HCT116 (cell line): ENCODE results near the gene MRRF. TPM values are rescaled to one million over a fixed set of nuclear protein-coding genes. Genes with fewer than 3 reads are reported as not detected.

Source experiments
- ATAC-seq: fragments of 200-7000 bp; cut with Tn5 transposase; 2 replicates; pipeline ENCODE4 v1.9.1; 2020; ENCODE audit warnings: mild to moderate bottlenecking, moderate library complexity
- BruUV-seq: library from RNA; stranded (reverse); fragments of 400-500 nt; replicated peaks from 2 replicates; lab custom pipeline; 2021; lab: Mats Ljungman, UMichigan
- CTCF ChIA-PET: fragments of 300-600 bp; sonication (Branson Sonifier 250); formaldehyde crosslinking; loops from one replicate; lab custom pipeline; 2021; ENCODE audit warnings: antibody characterized with exemption; lab: Charles Lee
- POLR2A ChIA-PET: fragments of 300-600, 350-600 bp; sonication (Branson Sonifier 250); formaldehyde crosslinking; loops from one replicate; lab custom pipeline; 2021; ENCODE audit warnings: antibody characterized with exemption; lab: Charles Lee
- RAD21 ChIA-PET, 2 experiments: fragments of 300-600 bp; sonication (Branson Sonifier 250); formaldehyde crosslinking; loops; one replicate each; lab custom pipeline; 2023; ENCODE audit warnings: low total read pairs in 2 of 2; ENCODE audit not compliant: uncharacterized antibody in 2 of 2, unreplicated experiment in 2 of 2, low non-redundant PET in 1 of 2; lab: Charles Lee
- DNase-seq: peaks from one replicate; pipeline ENCODE4 v3.0.0-alpha.2; 2010; ENCODE audit warnings: low read depth, low spot score
- H2AFZ ChIP-seq: fragments of 200-600 bp; shearing (Covaris generic), sonication (generic); 2 replicates; pipeline ENCODE4 v1.6.1; 2017; ENCODE audit warnings: low read depth, mixed run types, mixed read lengths, antibody characterized with exemption, low read length; ENCODE audit not compliant: poor library complexity, severe bottlenecking
- H3K27ac ChIP-seq: 2 replicates; pipeline ENCODE4 v1.5.1; 2012; ENCODE audit warnings: low read depth, low read length
- H3K27me3 ChIP-seq: fragments of 200-600 bp; sonication (generic); 2 replicates; pipeline ENCODE4 v1.6.1; 2016; ENCODE audit warnings: mixed run types, low read length, mixed read lengths; ENCODE audit not compliant: insufficient read depth
- H3K36me3 ChIP-seq, 2 experiments: fragments of 200-500 bp in 1 of 2; fragments of 200-600 bp in 1 of 2; sonication (Bioruptor generic) in 1 of 2; sonication (generic) in 1 of 2; 2 replicates each; pipeline versions ENCODE4 v1.5.1 to v1.6.1; 2014 to 2016; ENCODE audit warnings: low read length in 2 of 2, inconsistent platforms in 1 of 2, mixed read lengths in 1 of 2, mixed run types in 1 of 2; ENCODE audit not compliant: insufficient read depth in 2 of 2, control insufficient read depth in 1 of 2
- H3K4me1 ChIP-seq, 2 experiments: fragments of 200-600 bp in 1 of 2; sonication (generic) in 1 of 2; 2 replicates each; pipeline versions ENCODE4 v1.5.1 to v1.6.1; 2012 to 2017; ENCODE audit warnings: low read length in 2 of 2, inconsistent platforms in 1 of 2, mild to moderate bottlenecking in 1 of 2, mixed read lengths in 1 of 2, mixed run types in 1 of 2, moderate library complexity in 1 of 2; ENCODE audit not compliant: insufficient read depth in 2 of 2, control insufficient read depth in 1 of 2
- H3K4me2 ChIP-seq: fragments of 200-600 bp; sonication (generic); 2 replicates; pipeline ENCODE4 v1.6.1; 2017; ENCODE audit warnings: mixed run types, low read length, mixed read lengths
- H3K4me3 ChIP-seq, 2 experiments: fragments of 200-600 bp in 1 of 2; sonication (generic) in 1 of 2; replicated peaks in 1 of 2; 2 replicates each; pipeline ENCODE4 v1.5.1; 2011 to 2016; ENCODE audit warnings: low read length in 2 of 2, control low read depth in 1 of 2, low read depth in 1 of 2, mild to moderate bottlenecking in 1 of 2, mixed read lengths in 1 of 2, mixed run types in 1 of 2
- H3K79me2 ChIP-seq: fragments of 200-600 bp; sonication (generic); 2 replicates; pipeline ENCODE4 v1.6.1; 2017; ENCODE audit warnings: mild to moderate bottlenecking, mixed run types, low read length, moderate library complexity, mixed read lengths; ENCODE audit not compliant: insufficient read depth
- H3K9ac ChIP-seq: fragments of 200-600 bp; sonication (generic); 2 replicates; pipeline ENCODE4 v1.6.1; 2016; ENCODE audit warnings: low read length, mixed read lengths
- H3K9me2 ChIP-seq: fragments of 200-600 bp; sonication (generic), shearing (Covaris generic); 2 replicates; pipeline ENCODE4 v1.6.1; 2017; ENCODE audit warnings: mixed run types, mild to moderate bottlenecking, moderate library complexity; ENCODE audit not compliant: insufficient read depth
- H3K9me3 ChIP-seq, 2 experiments: fragments of 200-500 bp in 1 of 2; fragments of 200-600 bp in 1 of 2; sonication (Bioruptor generic) in 1 of 2; sonication (generic) in 1 of 2; 2 replicates each; pipeline ENCODE4 v1.6.1; 2014 to 2017; ENCODE audit warnings: low read length in 2 of 2, mixed read lengths in 2 of 2, inconsistent platforms in 1 of 2, low read depth in 1 of 2, mild to moderate bottlenecking in 1 of 2, mixed run types in 1 of 2, moderate library complexity in 1 of 2; ENCODE audit not compliant: control insufficient read depth in 1 of 2, insufficient read depth in 1 of 2
- H4K20me1 ChIP-seq: fragments of 200-600 bp; sonication (generic), shearing (Covaris generic); 2 replicates; pipeline ENCODE4 v1.6.1; 2017; ENCODE audit warnings: mixed run types, mild to moderate bottlenecking, moderate library complexity; ENCODE audit not compliant: insufficient read depth
- ATF3 ChIP-seq: IDR thresholded peaks from 2 replicates; pipeline ENCODE4 v1.6.1; 2012
- CBX3 ChIP-seq: IDR thresholded peaks from 2 replicates; pipeline ENCODE4 v1.6.1; 2012; ENCODE audit warnings: low read depth
- CTCF ChIP-seq, 3 experiments: fragments of 200-600 bp in 1 of 3; sonication (generic) in 1 of 3; IDR thresholded peaks in 2 of 3; conservative IDR thresholded peaks in 1 of 3; 2 replicates each; pipeline ENCODE4 v1.5.1; 2012 to 2017; ENCODE audit warnings: low read depth in 2 of 3, low read length in 2 of 3, antibody characterized with exemption in 1 of 3, borderline replicate concordance in 1 of 3, control low read depth in 1 of 3, mild to moderate bottlenecking in 1 of 3, mixed read lengths in 1 of 3, mixed run types in 1 of 3, moderate library complexity in 1 of 3; ENCODE audit not compliant: insufficient read depth in 1 of 3
- EZH2 ChIP-seq: fragments of 200-600 bp; sonication (generic); IDR thresholded peaks from 2 replicates; pipeline ENCODE4 v1.6.1; 2017; ENCODE audit warnings: antibody characterized with exemption, mixed run types
- EZH2phosphoT487 ChIP-seq: fragments of 200-600 bp; IDR thresholded peaks from 2 replicates; pipeline ENCODE4 v1.6.1; 2018; ENCODE audit warnings: antibody characterized with exemption, borderline replicate concordance
- JUND ChIP-seq: IDR thresholded peaks from 2 replicates; pipeline ENCODE4 v1.6.1; 2012
- POLR2A ChIP-seq: IDR thresholded peaks from 2 replicates; pipeline ENCODE4 v1.7.0; 2011; ENCODE audit warnings: borderline replicate concordance; ENCODE audit not compliant: insufficient read depth, insufficient read length; ENCODE audit errors: extremely low read depth
- RAD21 ChIP-seq: IDR thresholded peaks from 2 replicates; pipeline ENCODE4 v1.6.1; 2012; ENCODE audit warnings: low read depth, mild to moderate bottlenecking
- SP1 ChIP-seq: IDR thresholded peaks from 2 replicates; pipeline ENCODE4 v1.6.1; 2012; ENCODE audit warnings: low read depth
- SRF ChIP-seq: IDR thresholded peaks from 2 replicates; pipeline ENCODE4 v1.6.1; 2012; ENCODE audit warnings: low read depth
- TCF7L2 ChIP-seq: IDR thresholded peaks from 2 replicates; pipeline ENCODE4 v1.7.0; 2011; ENCODE audit warnings: borderline replicate concordance, inconsistent platforms; ENCODE audit not compliant: insufficient read depth, insufficient read length; ENCODE audit errors: extremely low read depth
- YY1 ChIP-seq: IDR thresholded peaks from 2 replicates; pipeline ENCODE4 v1.6.1; 2011; ENCODE audit warnings: low read length, low read depth, moderate library complexity, mild to moderate bottlenecking; ENCODE audit not compliant: insufficient replicate concordance; ENCODE audit errors: extremely low read depth
- intact Hi-C: fragments of 100-400 bp; cut with micrococcal nuclease; formaldehyde crosslinking; loops from 2 replicates; pipeline ENCODE4 v1.10.0; 2022
- total RNA-seq: library from RNA; stranded (reverse); gene quantifications from one replicate; pipeline ENCODE4 v1.2.1, GENCODE V29; 2021; ENCODE audit not compliant: unreplicated experiment

MRRF gene
- total RNA-seq, 1 experiment from 2014 or later, result 88.6 TPM

- intact Hi-C loops, result loop anchor here (5.0 to 10.0 kb wide), 2 partner anchors 667 to 990 kb away; no protein-coding TSS in a partner anchor
- BruUV-seq, result no TSS peak
- H4K20me1 ChIP-seq, result no peaks in the 10 kb centered on the region
- no peak for TF ChIP-seq YY1
- no peak for TF ChIP-seq RAD21
- no peak for TF ChIP-seq EZH2phosphoT487
- TF ChIP-seq CTCF (IDR thresholded peaks at IDR 0.05 in 2 of 3, conservative IDR thresholded peaks at IDR 0.05 in 1 of 3; ENCODE audit: borderline replicate concordance in 1 of 3, insufficient read depth in 1 of 3, low read depth in 2 of 3, low read length in 2 of 3), result no peak
- no peak for TF ChIP-seq ATF3
- TF ChIP-seq SP1, result no peak
- TF ChIP-seq JUND, result no peak
- no peak for TF ChIP-seq CBX3
- TF ChIP-seq SRF, result no peak
- no peak for TF ChIP-seq TCF7L2
- TF ChIP-seq EZH2, result no peak
- no peak for TF ChIP-seq POLR2A
- no peak overlapping the region for H2AFZ ChIP-seq
- POLR2A ChIA-PET, result no interaction called here
- H3K9me3 ChIP-seq, result no peaks in the 10 kb centered on the region
- H3K36me3 ChIP-seq, result no peaks in the 10 kb centered on the region
- DNase-seq, result no peak
- no peaks in the 10 kb centered on the region for H3K4me1 ChIP-seq
- H3K27ac ChIP-seq, result no peak overlapping the region
- RAD21 ChIA-PET, result no interaction called here
- CTCF ChIA-PET, result interaction anchor here (1.3 kb wide), 1 partner anchor 255 kb away, joined by 6 read pairs; no protein-coding TSS in a partner anchor
- ATAC-seq, result no peak
- H3K9me2 ChIP-seq, result no peaks in the 10 kb centered on the region
- H3K9ac ChIP-seq, result no peak overlapping the region
- H3K4me2 ChIP-seq, result no peak overlapping the region
- H3K4me3 ChIP-seq, result no peak overlapping the region
- no peaks in the 10 kb centered on the region for H3K27me3 ChIP-seq
- no peaks in the 10 kb centered on the region for H3K79me2 ChIP-seq
Measured at GRCh38 chr9:122354536-122355199, 90.0 kb downstream of the MRRF start.
